NCI-H226 (cell line): ENCODE data around the gene MAST3.
A peak's percentile ranks its signal among the peaks of the same experiment; 100 is the strongest.

Experiments used
- DNase-seq: peaks from one replicate; pipeline ENCODE4 v3.0.0-alpha.2; 2015

The MAST3 gene

DNA sequence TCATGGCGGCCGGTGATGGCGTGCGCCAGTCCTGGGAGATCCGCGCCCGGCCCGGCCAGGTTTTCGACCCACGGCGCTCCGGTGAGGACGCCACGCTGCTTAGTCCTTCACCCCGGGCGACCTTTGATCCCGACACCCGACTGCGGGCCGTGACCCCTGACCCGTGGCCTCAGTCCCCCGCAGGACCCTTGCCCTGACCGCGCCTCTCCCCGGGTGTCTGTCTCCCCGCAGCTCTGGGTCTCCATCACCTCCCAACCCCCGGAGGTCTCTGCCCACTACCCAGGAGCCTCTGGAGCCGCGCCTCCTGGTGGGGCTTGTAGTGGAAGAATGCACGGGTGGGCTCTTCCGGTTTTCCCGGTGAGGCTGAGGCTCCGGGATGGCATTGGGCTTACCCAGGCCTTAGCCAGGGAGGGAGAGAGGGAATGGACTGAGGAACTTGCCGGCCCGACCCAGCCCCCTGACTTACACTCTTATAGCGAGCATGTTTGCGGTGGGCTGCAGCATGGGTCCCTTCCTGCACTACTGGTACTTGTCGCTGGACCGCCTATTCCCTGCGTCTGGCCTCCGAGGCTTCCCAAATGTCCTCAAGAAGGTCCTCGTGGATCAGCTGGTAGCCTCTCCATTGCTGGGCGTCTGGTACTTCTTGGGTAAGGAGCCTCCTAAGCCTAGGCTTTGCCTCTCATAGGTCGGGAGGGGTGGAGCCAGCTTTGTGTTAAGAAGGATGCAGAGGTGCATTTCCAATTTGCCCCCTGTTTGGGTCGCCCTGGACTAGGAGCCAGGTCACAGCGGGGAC is 96.0 kb downstream of the MAST3 start:
- DNase-seq, result no peak

GRCh38 chr19:18194181-18194530 is 96.6 kb downstream of the MAST3 start:
- DNase-seq, result no peak

GRCh38 chr19:18194554-18195238 is 97.1 kb downstream of the MAST3 start:
- DNase-seq, result peak; percentile 76

- no peak for DNase-seq
These were observed 98.9 kb downstream of the MAST3 start for GRCh38 chr19:18196511-18196845.

- no peak for DNase-seq
These were observed 99.7 kb downstream of the MAST3 start for GRCh38 chr19:18197306-18197705.

GRCh38 chr19:18197941-18198340 is 100.4 kb downstream of the MAST3 start:
- no peak for DNase-seq

- DNase-seq, result no peak
These were observed 100.8 kb downstream of the MAST3 start for GRCh38 chr19:18198374-18198773.
